NCI-H2107 (cell line): ENCODE measurements around the gene CRYBB2.
"Not testable (repeated sequence)": the region's sequence is repeated elsewhere in the genome, so short reads cannot be mapped to it uniquely, and the experiment has no call there.

Experiments
- DNase-seq: peaks from one replicate; lab custom pipeline; 2025; lab: John Stamatoyannopoulos, UW

The CRYBB2 gene

GRCh38 chr22:25219211-25219689, at the start of gene CRYBB2:
CRYBB2 (plus strand) TSS chr22:25219639; CDS start chr22:25221430, 1,791 bp downstream.
- DNase-seq: no peak

DNA sequence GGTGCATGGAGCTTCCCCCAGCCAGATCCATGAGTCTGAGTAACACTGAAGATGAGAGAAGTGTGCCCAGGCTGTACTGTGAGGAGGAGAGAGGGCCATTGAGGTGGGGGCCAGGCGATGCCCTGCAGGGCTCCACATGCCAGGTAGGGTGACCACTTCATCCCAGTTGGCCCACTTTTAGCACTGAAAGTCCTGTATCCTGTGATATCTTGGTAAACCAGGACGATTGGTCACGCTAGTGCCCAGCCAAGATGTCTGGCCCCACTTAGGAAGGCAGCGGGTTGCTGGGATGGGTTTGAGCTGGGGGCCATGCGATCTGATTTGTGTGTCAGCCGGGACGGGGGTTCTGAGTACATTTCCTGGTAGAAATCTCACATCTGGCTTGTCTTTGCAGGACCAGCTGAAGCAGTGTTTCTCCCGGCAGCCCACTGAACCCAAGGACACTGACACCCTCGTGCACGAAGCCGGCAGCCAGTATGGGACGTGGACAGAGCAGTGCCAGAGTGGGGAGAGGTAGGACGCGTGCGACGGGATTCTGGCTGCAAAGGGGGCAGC, 48.9 kb upstream of the CRYBB2 start:
- DNase-seq: no peak

DNA sequence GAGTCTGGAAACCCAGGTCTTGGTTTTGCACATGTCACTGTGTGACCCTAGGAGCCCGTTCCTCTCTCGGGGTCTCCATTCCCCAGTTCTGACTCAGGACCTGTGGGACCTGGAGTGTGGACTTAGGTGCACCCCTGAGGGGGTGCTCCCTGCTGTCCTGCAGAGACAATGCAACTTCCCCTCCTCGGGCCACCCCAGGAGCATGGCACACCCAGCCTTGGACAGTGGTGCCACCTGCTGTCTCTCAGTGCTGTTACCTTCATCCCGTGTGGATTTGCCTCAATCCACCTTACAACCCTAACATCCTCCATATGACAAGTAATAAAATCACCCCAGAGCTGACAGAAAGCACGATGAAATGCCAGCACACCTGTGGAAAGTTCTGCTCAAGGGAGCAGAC, 47.3 kb upstream of the CRYBB2 start:
- no peak for DNase-seq

DNA sequence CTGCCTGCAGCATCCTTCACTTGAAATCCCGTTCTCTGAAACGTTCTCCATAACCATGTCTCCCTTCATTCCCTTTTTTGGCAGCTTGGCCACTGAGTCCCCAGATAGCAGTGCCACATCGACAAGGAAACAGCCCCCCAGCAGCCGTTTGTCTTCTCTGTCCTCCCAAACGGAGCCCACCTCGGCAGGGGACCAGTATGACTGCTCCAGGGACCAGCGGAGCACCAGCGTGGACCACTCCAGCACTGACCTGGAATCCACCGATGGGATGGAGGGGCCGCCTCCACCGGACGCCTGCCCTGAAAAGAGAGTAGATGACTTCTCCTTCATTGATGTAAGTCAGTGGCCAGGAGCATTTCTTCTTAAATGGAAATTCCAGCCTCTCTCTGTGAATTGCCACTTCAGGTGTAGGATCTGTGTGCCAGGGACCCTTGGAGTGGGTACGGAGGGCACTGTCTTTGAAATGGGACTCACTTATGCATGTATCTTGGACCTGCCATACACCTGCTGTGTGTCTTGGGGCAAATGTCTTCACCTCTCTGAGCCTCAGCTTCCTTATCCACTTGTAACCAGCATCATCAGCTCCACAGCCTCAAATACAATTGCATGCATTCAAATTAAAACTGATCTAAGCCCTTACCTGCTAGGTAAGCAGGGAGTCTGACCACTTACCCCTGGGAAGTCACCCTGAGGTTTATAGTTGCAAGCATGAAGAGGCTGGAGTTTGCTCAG, 45.1 kb upstream of the CRYBB2 start:
- no peak for DNase-seq

DNA sequence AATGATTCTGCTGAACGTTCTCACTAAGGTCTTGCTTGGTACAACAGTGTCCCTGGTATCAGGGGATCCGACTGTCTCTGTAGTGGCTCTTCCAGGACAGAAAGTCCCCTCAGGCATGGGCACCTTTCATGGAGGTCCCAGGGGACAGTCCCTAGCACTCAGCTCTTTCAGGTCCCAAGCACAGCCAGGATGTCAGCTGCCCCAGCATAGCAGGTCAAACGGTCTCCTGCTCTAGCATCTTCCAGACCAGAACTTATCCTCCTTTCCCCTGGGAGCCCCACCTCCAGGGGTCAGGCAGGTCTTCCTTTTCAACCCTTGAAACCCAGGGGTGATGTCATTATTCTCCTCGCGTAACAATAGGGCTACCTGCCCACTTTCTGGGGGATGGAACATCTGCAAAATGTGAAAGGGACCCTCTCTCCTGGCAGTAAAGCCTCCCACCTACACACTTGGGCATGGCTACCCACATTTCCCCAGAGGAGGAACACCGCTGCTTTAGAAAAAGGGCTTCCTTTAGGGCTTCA, 44.5 kb upstream of the CRYBB2 start:
- no peak for DNase-seq

GRCh38 chr22:25176175-25176574, 43.3 kb upstream of the CRYBB2 start:
- DNase-seq: no peak

GRCh38 chr22:25176799-25177198, 42.6 kb upstream of the CRYBB2 start:
- no peak for DNase-seq

DNA sequence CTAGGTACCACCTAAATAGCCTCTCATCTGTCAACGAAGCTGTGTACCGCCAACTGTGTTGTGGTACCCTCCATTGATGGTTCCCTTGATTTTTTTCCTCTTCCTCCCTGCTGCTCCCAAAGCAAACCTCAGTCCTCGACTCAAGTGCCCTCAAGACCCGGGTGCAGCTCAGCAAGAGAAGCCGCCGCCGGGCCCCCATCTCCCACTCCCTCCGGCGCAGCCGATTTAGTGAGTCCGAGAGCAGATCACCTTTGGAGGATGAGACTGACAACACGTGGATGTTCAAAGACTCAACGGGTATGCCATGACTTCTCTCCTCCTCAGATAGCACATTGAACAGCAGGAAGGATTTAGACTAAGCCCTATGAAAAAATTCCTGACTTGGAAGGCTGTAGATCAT, 42.2 kb upstream of the CRYBB2 start:
- DNase-seq: no peak

DNA sequence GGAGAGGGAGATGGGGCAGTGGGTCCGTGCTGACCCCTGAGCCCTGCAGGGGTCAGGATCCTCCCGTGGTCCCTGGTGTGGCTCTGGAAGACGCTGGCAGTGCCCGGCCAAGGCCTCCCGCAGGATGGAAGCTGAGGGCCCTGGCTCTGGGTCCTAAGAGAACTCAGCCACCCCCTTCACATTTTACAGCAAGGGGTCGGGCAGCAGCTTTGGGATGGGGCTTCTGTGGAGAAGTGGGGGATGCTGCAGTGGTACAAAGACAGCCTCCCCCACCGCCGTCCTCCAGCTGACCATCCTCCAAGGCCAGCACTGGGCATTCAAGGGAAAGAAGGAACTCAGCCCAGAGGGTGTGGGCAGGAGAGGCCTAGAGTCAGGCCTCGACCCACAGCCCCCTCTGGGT, 41.5 kb upstream of the CRYBB2 start:
- DNase-seq: no peak

DNA sequence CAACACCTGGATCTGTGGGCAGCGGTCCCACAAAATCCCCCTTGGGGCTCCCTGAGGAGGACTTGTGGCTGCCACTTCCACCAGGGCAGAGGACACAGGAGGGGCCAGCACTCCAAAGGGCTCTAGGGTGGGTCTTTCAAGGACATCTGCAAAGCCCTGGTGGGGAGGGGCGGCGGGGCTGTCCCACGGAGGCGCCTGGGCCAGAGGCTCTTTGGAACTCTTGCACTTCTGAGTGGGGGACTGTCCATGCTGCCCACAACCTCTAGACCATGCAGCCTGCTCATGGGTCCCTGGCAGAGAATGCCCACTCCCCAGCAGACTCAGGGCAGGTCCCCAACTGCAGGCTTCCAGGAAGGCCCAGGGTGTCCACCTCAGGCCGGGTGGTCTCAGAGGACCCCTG, 41.1 kb upstream of the CRYBB2 start:
- DNase-seq: not testable (repeated sequence)

GRCh38 chr22:25178869-25179631, 40.4 kb upstream of the CRYBB2 start:
- not testable (repeated sequence) for DNase-seq

GRCh38 chr22:25182131-25183110, 37.0 kb upstream of the CRYBB2 start:
- no peak for DNase-seq

DNA sequence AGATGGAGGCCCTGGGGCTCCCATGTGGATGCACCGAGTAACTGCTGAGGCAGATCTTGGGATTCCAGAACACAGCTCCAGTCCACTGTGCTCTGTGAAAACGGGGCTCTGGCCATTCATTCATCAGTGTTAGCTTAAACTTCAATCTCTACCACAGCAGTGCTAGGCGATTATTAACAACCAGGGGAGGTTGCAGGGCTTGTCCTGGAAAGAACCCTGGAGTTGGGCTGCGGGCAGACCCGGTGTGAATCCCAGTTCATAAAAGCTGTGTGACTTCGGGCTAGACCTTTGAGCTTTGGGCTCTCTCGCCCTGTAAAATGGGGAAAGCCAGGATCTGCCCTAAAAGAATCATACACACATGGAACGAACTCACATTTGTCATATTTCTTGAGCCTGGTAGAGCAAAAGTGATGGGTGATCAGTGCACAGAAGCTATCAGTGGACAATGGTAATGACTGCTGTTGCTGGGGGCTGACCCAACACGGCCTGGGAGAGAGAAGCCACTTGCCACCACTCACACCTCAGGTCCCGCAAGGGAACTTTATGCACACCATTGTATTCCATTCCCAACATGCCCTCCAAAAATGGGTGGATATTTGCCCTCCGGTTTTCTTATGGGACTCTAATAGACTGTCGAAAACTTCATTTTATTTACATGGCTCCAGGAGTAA, 35.4 kb upstream of the CRYBB2 start:
- DNase-seq: no peak

- DNase-seq: no peak
Measured at GRCh38 chr22:25186140-25186539, 33.3 kb upstream of the CRYBB2 start.

DNA sequence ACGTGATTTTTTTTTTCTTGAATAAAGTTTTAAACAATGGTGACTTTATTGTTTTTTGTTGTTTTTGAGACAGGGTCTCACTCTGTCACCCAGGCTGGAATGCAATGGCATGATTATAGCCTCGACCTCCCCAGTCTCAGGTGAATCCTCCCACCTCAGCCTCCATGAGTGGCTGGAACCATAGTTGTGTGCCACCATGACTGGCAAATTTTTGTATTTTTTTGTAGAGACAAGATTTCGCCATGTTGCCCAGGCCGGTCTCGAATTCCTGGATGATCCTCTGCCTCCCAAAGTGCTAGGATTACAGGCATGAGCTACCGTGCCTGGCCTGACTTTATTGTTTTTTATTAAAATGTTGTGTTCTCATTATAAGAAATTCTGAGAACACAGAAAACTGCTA, 32.0 kb upstream of the CRYBB2 start:
- DNase-seq: no peak

- no peak for DNase-seq
Measured at GRCh38 chr22:25192406-25192805, 27.0 kb upstream of the CRYBB2 start.

GRCh38 chr22:25193130-25193529, 26.3 kb upstream of the CRYBB2 start:
- DNase-seq: no peak

DNA sequence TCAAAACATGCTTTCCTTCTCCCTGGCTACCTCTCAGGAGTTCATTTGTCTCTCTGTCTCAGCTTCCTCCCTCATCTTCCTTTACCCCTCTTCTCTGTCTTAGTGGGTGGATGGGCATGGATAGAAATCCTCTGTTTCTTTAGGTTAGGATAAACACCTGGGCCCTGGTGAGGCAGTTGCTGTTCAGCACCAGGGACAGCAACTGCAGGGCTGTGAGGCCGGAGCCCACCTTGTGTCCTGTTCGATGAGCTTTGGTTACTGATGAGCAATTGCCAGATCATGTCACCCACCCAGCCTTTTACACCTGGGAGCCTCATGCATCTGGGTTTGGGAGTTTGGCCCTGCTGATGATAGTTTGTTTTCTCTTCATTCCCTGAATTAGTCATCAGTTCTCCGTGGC, 25.9 kb upstream of the CRYBB2 start:
- DNase-seq: no peak

DNA sequence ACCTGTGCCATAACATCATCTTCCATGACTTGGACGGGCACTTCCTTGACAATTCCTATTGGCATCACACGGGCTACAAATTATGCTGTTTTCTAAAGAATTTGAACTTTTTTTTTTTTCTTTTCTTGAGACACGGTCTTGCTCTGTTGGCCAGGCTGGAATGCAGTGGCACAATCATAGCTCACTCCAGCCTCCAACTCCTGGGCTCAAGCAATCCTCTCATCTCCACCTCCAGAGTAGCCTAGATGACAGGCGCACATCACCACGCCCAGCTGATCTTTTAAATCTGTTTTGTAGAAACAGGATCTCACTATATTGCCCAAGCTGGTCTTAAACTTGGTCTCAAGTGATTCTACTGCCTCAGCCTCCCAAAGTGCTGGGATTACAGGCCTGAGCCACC, 23.1 kb upstream of the CRYBB2 start:
- DNase-seq: no peak

DNA sequence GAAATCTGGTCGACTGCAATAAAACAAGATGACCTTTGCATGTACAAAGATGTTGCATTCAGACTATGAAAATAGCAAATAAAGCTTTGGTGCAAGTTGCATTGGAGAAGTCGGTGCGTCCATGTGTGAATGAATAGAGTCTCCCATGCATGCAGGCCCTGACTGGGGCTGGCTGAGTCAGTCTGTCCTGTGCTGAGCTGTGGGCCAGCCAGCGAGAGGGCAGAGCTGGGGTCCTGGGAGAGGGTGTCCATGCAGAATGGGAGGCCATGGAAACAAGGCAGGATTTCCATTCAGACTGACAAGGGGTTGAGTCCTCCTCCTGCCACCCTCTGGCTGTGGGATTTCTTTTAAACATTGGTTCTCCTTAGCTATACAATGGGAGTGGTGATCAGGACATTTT, 22.1 kb upstream of the CRYBB2 start:
- no peak for DNase-seq
